Measurements from ENCODE around the gene SART1. TPM values are rescaled to one million over a fixed set of nuclear protein-coding genes. Genes with fewer than 3 reads are reported as not detected.

Gene SART1
- total RNA-seq, 1 donor from 2014 or later, result 64.7 TPM

- peak overlapping the region; percentile 100 for H3K4me3 Mint-ChIP-seq
- H3K9me3 Mint-ChIP-seq, result no peaks in the 10 kb centered on the region
- H3K27me3 Mint-ChIP-seq (ENCODE audit: low read depth), result no peaks in the 10 kb centered on the region
- H3K4me1 Mint-ChIP-seq, result peaks cover 25% of the 10 kb centered on the region
- no peak overlapping the region for H3K27ac Mint-ChIP-seq (ENCODE audit: unreplicated experiment)
- H3K36me3 Mint-ChIP-seq (ENCODE audit: low read depth), result peaks cover 10% of the 10 kb centered on the region
- DNase-seq (ENCODE audit: low read depth, low spot score), result no peak
- TF ChIP-seq CTCF (conservative IDR thresholded peaks at IDR 0.05), result no peak
These were observed 41.2 kb downstream of the SART1 start for GRCh38 chr11:66002648-66003225.

- Mint-ChIP-seq H3K27me3 (ENCODE audit: low read depth) (no peaks in the 10 kb centered on the region), H3K9me3 (no peaks in the 10 kb centered on the region), H3K4me3 (peak overlapping the region; percentile 89), H3K36me3 (ENCODE audit: low read depth) (peaks cover 9% of the 10 kb centered on the region), H3K4me1 (peaks cover 25% of the 10 kb centered on the region), H3K27ac (ENCODE audit: unreplicated experiment) (peak overlapping the region; percentile 83)
- TF ChIP-seq CTCF (conservative IDR thresholded peaks at IDR 0.05), result no peak
- no peak for DNase-seq (ENCODE audit: low read depth, low spot score)
These were observed 41.8 kb downstream of the SART1 start for GRCh38 chr11:66003291-66003690.

- TF ChIP-seq CTCF (conservative IDR thresholded peaks at IDR 0.05), result no peak
- Mint-ChIP-seq H3K4me3 (peak overlapping the region; percentile 89), H3K27me3 (ENCODE audit: low read depth) (no peaks in the 10 kb centered on the region)
These were observed 42.7 kb downstream of the SART1 start for GRCh38 chr11:66004186-66004585.

GRCh38 chr11:66006134-66006890 lies 44.8 kb downstream of the SART1 start:
- H3K9me3 Mint-ChIP-seq, result no peaks in the 10 kb centered on the region
- H3K4me3 Mint-ChIP-seq, result peak overlapping the region; percentile 67
- TF ChIP-seq CTCF (conservative IDR thresholded peaks at IDR 0.05), result no peak
- H3K4me1 Mint-ChIP-seq, result peaks cover 20% of the 10 kb centered on the region
- H3K27me3 Mint-ChIP-seq (ENCODE audit: low read depth), result no peaks in the 10 kb centered on the region
- no peak for DNase-seq (ENCODE audit: low read depth, low spot score)
- H3K36me3 Mint-ChIP-seq (ENCODE audit: low read depth), result peaks cover 5% of the 10 kb centered on the region
- H3K27ac Mint-ChIP-seq (ENCODE audit: unreplicated experiment), result no peak overlapping the region

More at GRCh38 chr11:66004186-66004585, 42.7 kb downstream of the SART1 start:
- H3K4me1 Mint-ChIP-seq, result peaks cover 25% of the 10 kb centered on the region
- DNase-seq (ENCODE audit: low read depth, low spot score), result no peak
- H3K27ac Mint-ChIP-seq (ENCODE audit: unreplicated experiment), result no peak overlapping the region
- H3K9me3 Mint-ChIP-seq, result no peaks in the 10 kb centered on the region
- peaks cover 9% of the 10 kb centered on the region for H3K36me3 Mint-ChIP-seq (ENCODE audit: low read depth)

GRCh38 chr11:66006891-66007176 lies 45.3 kb downstream of the SART1 start:
- Mint-ChIP-seq H3K36me3 (ENCODE audit: low read depth) (peaks cover 5% of the 10 kb centered on the region), H3K4me1 (peaks cover 16% of the 10 kb centered on the region)
- DNase-seq (ENCODE audit: low read depth, low spot score), result no peak

More at GRCh38 chr11:66006891-66007176, 45.3 kb downstream of the SART1 start:
- Mint-ChIP-seq H3K27ac (ENCODE audit: unreplicated experiment) (no peak overlapping the region), H3K4me3 (peak overlapping the region; percentile 56), H3K9me3 (no peaks in the 10 kb centered on the region), H3K27me3 (ENCODE audit: low read depth) (no peaks in the 10 kb centered on the region)
- no peak for TF ChIP-seq CTCF (conservative IDR thresholded peaks at IDR 0.05)

All from neural crest cell (in vitro differentiated cells).